GM18505 (cell line): ENCODE measurements around the gene CYB5A.

Source experiments
- ATAC-seq: cut with Tn5 transposase; IDR thresholded peaks from one replicate; pipeline ENCODE4 v1.9.1; 2021; ENCODE audit not compliant: unreplicated experiment
- POLR2A ChIP-seq: IDR thresholded peaks from 4 replicates; pipeline ENCODE4 v1.6.1; 2011; ENCODE audit warnings: borderline replicate concordance; ENCODE audit not compliant: insufficient read depth, insufficient read length; ENCODE audit errors: extremely low read depth

CYB5A gene

GRCh38 chr18:74261053-74261713 is 30.6 kb downstream of the CYB5A start:
- no peak for TF ChIP-seq POLR2A
- no peak for ATAC-seq

GRCh38 chr18:74259347-74259746 is 32.4 kb downstream of the CYB5A start:
- no peak for ATAC-seq

GRCh38 chr18:74257083-74257482 is 34.7 kb downstream of the CYB5A start:
- no peak for ATAC-seq
- no peak for TF ChIP-seq POLR2A

More at GRCh38 chr18:74259347-74259746, 32.4 kb downstream of the CYB5A start:
- TF ChIP-seq POLR2A, result no peak

GRCh38 chr18:74256190-74256589 is 35.6 kb downstream of the CYB5A start:
- ATAC-seq, result no peak
- TF ChIP-seq POLR2A, result no peak

- TF ChIP-seq POLR2A, result no peak
- no peak for ATAC-seq
Measured at GRCh38 chr18:74255131-74255616, 36.6 kb downstream of the CYB5A start.

- no peak for TF ChIP-seq POLR2A
- ATAC-seq, result no peak
Measured at GRCh38 chr18:74252039-74252395, 39.7 kb downstream of the CYB5A start.

- no peak for ATAC-seq
- no peak for TF ChIP-seq POLR2A
Measured at GRCh38 chr18:74251297-74252038, 40.3 kb downstream of the CYB5A start.

GRCh38 chr18:74250131-74250530 is 41.6 kb downstream of the CYB5A start:
- ATAC-seq, result no peak

GRCh38 chr18:74249181-74249968 is 42.4 kb downstream of the CYB5A start:
- no peak for ATAC-seq
- TF ChIP-seq POLR2A, result no peak

More at GRCh38 chr18:74250131-74250530, 41.6 kb downstream of the CYB5A start:
- TF ChIP-seq POLR2A, result no peak

GRCh38 chr18:74248595-74248994 is 43.2 kb downstream of the CYB5A start:
- no peak for TF ChIP-seq POLR2A
- ATAC-seq, result peak; percentile 94

- TF ChIP-seq POLR2A, result no peak
- no peak for ATAC-seq
Measured at GRCh38 chr18:74248189-74248588, 43.6 kb downstream of the CYB5A start.

- TF ChIP-seq POLR2A, result no peak
- no peak for ATAC-seq
Measured at GRCh38 chr18:74244554-74244953, 47.2 kb downstream of the CYB5A start.

- ATAC-seq, result no peak
- TF ChIP-seq POLR2A, result no peak
Measured at GRCh38 chr18:74243127-74243526, 48.6 kb downstream of the CYB5A start.
